ENCODE measurements around the gene PPFIA1.
"Not testable (repeated sequence)": the region's sequence is repeated elsewhere in the genome, so short reads cannot be mapped to it uniquely, and the experiment has no call there.

The PPFIA1 gene

GRCh38 chr11:70398834-70399680, 128.6 kb downstream of the PPFIA1 start:
- no peak for DNase-seq

GRCh38 chr11:70399681-70400112, 129.2 kb downstream of the PPFIA1 start:
- no peak for DNase-seq

DNA sequence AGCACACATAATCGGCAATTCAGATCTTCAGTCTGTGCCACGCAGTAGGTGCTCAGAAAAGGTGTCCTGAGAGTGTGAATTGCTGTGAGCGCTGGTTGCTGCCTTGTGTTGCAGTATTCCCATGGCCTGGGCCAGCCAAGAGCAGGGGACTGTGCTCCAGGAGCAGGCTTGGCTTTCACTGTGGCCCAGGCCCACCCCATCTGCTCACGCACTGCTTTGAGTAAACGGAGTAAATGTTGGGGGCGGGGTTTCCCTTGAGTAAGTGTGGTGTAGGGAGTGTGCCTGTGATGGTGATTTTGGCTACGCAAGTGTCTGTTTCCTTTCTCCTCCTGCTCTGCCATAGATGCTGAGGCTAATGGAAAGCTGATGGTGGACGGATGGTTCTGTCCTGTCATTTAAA, 130.2 kb downstream of the PPFIA1 start:
- no peak for DNase-seq

GRCh38 chr11:70402016-70402415, 131.5 kb downstream of the PPFIA1 start:
- DNase-seq: no peak

GRCh38 chr11:70402685-70403084, 132.2 kb downstream of the PPFIA1 start:
- DNase-seq: no peak

GRCh38 chr11:70404244-70404643, 133.8 kb downstream of the PPFIA1 start:
- no peak for DNase-seq

GRCh38 chr11:70405679-70406395, 135.3 kb downstream of the PPFIA1 start:
- DNase-seq: no peak

DNA sequence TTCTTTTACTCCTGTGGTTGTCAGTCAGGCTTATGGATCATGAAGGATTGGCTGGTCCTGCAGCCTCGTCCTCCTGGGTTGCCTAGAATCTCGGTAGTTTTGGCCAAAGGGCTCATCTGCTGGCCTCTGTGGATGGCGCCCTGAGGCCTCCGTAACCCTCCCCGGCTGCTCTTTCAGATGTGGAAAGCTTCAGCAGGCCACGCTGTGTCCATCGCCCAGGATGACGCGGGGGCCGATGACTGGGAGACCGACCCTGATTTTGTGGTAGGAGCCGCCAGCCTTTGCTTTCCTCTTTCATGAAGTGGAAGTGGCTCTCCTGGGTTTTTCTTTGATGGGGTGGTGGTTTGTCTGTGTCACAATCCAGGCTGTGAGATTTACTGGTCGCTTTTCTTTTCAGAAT, 136.6 kb downstream of the PPFIA1 start:
- DNase-seq: no peak

DNA sequence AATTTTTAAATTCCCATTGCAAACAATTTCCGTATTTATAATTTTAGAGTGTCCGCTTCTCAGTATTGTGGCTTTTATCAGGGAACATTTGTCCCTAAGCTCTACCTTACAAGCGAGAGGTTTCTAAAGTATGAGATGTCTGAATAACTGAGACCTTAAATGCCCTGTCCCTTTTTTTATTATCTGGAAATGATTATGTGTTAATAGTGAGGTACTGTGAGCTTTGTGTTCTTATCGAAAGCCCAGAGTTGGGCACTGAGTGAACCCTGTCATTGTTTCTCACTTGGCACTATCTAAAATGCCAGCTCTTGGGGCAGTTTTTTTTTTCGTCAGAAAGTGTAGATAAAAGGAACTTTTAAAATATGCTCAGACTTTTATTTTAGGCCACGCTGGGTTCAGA, 137.3 kb downstream of the PPFIA1 start:
- DNase-seq: no peak

GRCh38 chr11:70408326-70408725, 137.8 kb downstream of the PPFIA1 start:
- not testable (repeated sequence) for DNase-seq

DNA sequence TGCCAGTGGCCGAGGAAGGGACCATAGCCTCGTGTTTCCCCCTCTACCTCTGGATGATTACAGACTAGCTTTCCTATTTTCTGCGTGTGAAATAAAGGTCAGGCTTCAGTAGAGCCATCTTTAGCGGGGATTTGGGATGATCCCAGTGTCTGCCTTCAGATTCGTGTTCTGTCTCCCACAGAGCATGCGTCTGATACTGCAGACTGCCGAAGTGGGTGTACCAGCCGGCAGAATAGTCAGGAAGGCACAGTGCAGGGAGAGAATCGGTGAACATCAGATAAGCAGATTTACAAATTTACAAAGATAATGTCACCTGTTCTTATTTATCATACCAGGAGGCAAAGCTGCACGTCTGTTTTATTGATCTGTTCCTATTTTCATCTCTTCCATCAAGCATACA, 138.9 kb downstream of the PPFIA1 start:
- no peak for DNase-seq

GRCh38 chr11:70409871-70410270, 139.4 kb downstream of the PPFIA1 start:
- DNase-seq: no peak

GRCh38 chr11:70410276-70411205, 140.1 kb downstream of the PPFIA1 start:
- DNase-seq: no peak

DNA sequence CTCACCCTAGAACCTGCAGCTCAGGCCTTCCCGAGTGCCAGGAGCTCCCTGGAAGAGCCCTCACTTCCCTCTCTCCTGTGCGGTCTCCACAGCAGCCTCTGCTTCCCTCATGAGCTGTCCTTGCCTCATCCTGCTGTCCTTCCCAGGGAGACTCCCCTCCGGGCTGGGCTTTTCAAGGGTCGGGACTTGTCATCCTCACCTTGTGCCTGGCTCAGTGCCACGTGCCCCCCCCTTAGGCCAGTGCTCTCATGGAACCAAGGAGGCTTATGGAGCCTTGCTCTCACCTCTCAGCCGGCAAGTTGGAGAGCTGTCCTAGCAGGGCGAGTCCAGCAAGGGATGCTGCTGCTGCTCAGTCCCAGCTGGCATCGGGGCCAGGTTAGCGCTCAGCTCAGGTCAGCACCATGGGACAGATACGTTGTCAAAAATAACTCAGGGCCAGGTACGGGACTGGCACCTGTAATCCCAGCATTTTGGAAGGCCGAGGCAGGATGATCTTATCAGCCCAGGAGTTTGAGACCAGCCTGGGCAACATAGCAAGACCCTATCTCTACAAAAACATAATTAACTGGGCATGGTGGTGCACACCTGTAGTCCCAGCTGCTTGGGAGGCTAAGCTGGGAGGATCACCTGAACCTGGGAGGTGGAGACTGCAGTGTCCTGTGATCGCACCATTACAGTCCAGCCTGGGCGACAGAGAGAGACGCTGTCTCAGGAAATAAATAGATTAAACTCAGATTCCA, 141.4 kb downstream of the PPFIA1 start:
- DNase-seq: no peak

- DNase-seq: no peak
Measured at GRCh38 chr11:70413151-70413550, 142.7 kb downstream of the PPFIA1 start.

- no peak for DNase-seq
Measured at GRCh38 chr11:70414341-70415100, 144.0 kb downstream of the PPFIA1 start.

DNA sequence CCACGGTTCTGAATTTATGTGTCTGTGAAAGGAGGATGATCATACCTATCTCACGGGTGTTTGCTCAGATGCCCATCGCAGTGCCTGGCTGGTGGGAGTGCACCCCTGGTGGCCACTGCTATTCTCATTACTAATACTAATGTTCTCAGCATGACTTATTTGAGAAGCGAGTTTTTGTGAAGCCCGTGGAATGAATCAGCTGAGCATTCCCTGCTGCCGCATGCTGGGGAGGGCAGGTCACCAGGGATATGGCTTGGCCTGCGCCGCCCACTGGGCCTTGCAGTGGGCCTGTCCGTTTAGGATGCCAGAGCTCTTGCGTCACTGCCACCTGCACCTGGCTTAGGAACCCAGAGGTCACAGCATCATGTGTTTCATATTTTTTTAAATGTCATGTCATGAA, 144.7 kb downstream of the PPFIA1 start:
- no peak for DNase-seq

- no peak for DNase-seq
Measured at GRCh38 chr11:70415642-70416395, 145.3 kb downstream of the PPFIA1 start.

GRCh38 chr11:70416881-70417280, 146.4 kb downstream of the PPFIA1 start:
- DNase-seq: no peak

GRCh38 chr11:70418130-70418529, 147.6 kb downstream of the PPFIA1 start:
- no peak for DNase-seq

All from effector CD4-positive, alpha-beta T cell (primary cell).